Endometrial microvascular endothelial cells (primary cell): Measurements from ENCODE around the gene HSD17B2. TPM values are rescaled to one million over a fixed set of nuclear protein-coding genes. Genes with fewer than 3 reads are reported as not detected.

Experiments used
- in situ Hi-C: cut with HindIII; loops from 2 replicates; pipeline ENCODE4 v1.10.0; 2017; ENCODE audit warnings: low sequenced_read_pairs, low pct_unique_long_range_greater_than_20kb; ENCODE audit errors: inconsistent ontology term
- total RNA-seq: library from RNA; depleted of rRNA; stranded (reverse); fragments of >200 nt; gene quantifications from one replicate; pipeline ENCODE4 v1.2.3, GENCODE V29; 2015; ENCODE audit errors: inconsistent ontology term

Gene HSD17B2
- total RNA-seq, 1 donor from 2014 or later = 113 TPM

DNA sequence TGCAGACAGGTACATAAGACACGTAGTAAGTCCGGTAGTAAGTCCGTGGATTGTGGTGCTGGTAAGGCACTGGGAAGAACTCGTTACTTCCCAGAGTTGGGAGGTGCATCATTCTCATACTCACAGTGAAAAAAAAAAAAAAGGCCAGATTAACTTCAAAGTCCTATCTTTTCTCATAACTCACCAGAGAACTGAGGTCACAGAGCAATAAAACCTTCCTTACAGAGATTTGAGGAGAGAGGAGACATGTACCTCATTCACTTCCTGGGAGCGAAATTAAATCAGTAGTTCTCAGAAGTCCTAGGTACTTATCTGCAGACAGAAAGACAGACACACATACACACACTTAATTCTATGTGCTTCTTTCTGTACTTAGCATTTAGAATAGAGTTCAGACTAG is 112.5 kb downstream of the HSD17B2 start:
- in situ Hi-C loops = no loop called here

Other genes starting within 250 kb of the HSD17B2 start
- gene SDR42E1, start 23.8 kb upstream of the HSD17B2 start, total RNA-seq = 16.2 TPM
- gene MPHOSPH6, start 135.0 kb downstream of the HSD17B2 start, total RNA-seq = 62.7 TPM